Ovary (tissue), 9 donors: Measurements from ENCODE around the gene ENOPH1. TPM values are rescaled to one million over a fixed set of nuclear protein-coding genes. Genes with fewer than 3 reads are reported as not detected.

Source experiments
- DNase-seq, 5 donors: peaks; one replicate each; pipeline ENCODE4 v3.0.0-alpha.2; 2019 to 2020
- H3K27ac ChIP-seq, 2 donors: fragments of 200-600 bp; one replicate each; pipeline versions ENCODE4 v1.5.1 to v1.8.0; 2019 to 2022
- H3K27me3 ChIP-seq: fragments of 200-600 bp; one replicate; pipeline ENCODE4 v1.8.0; 2022
- H3K36me3 ChIP-seq: fragments of 200-600 bp; sonication (generic); one replicate; pipeline ENCODE4 v1.5.1; 2019
- H3K4me1 ChIP-seq: one replicate; pipeline ENCODE4 v1.8.1; 2013; ENCODE audit warnings: mild to moderate bottlenecking, moderate library complexity; ENCODE audit not compliant: insufficient read depth
- H3K4me3 ChIP-seq: fragments of 200-600 bp; sonication (generic); one replicate; pipeline ENCODE4 v1.5.1; 2017
- H3K9me3 ChIP-seq, 2 donors: fragments of 200-600 bp in 1 of 2; sonication (generic) in 1 of 2; one replicate each; pipeline versions ENCODE4 v1.5.1 to v1.8.1; 2013 to 2019; ENCODE audit warnings: mild to moderate bottlenecking in 1 of 2, moderate library complexity in 1 of 2
- EP300 ChIP-seq: sonication (generic); formaldehyde crosslinking; IDR thresholded peaks from one replicate; pipeline ENCODE4 v1.6.1; 2017; ENCODE audit warnings: antibody characterized with exemption
- POLR2A ChIP-seq: fragments of 450-650 bp; IDR thresholded peaks from one replicate; pipeline ENCODE4 v1.6.1; 2017; ENCODE audit warnings: antibody characterized with exemption, mild to moderate bottlenecking, moderate library complexity
- WGBS, 3 donors: extraction: QIAGEN DNeasy Blood & Tissue Kit in 1 of 3; methylation state at CpG; one replicate each; pipeline versions ENCODE4 v1.1.5 to v1.1.7; 2013 to 2017; 5-methylcytosine and 5-hydroxymethylcytosine counted together
- intact Hi-C, 4 donors: fragments of 100-400 bp; cut with DNase I; formaldehyde crosslinking; loops; one replicate each; pipeline versions ENCODE4 v1.11.0 to v1.15.1; 2022 to 2023
- polyA plus RNA-seq, 2 donors: library from polyadenylated mRNA; stranded (reverse); fragments of 200-250 nt in 1 of 2; fragments of 350-450 nt in 1 of 2; fragmentation: Illumina TruSeq in 1 of 2; extraction: RNeasy Lipid Tissue Mini Kit (QIAGEN cat#74804) in 1 of 2; gene quantifications; one replicate each; pipeline ENCODE4 v1.2.3, GENCODE V29; 2013 to 2014
- total RNA-seq, 7 donors: library from RNA; depleted of rRNA in 2 of 7; stranded (reverse); fragments of >200 nt in 2 of 7; fragmentation: NEBNext Ultra II Directional in 3 of 7; extraction: Animal tissue kit (Norgen Biotek cat#: 25700) in 3 of 7; gene quantifications; one replicate each; pipeline versions ENCODE4 v1.1.0 to v1.2.4, GENCODE V29; 2016 to 2023
- TF ChIP-seq, protein P1 (sequence below), 3 donors: fragments of 450-650 bp in 2 of 3; fragments of 200-600 bp in 1 of 3; IDR thresholded peaks; one replicate each; pipeline versions ENCODE4 v1.5.1 to v1.8.0; 2016 to 2022; ENCODE audit warnings: antibody characterized with exemption in 3 of 3, mild to moderate bottlenecking in 1 of 3
- donor health status: DM: no; HTN: no; CAD: no; lungs with moderate emphysema.
- donor health status: DM: no; HTN: no; CAD: no.
- donor health status: Bipolar disorder and iron deficiency.
- donor health status: DM: yes; HTN: yes; CAD: no.
- donor health status: DM: no; HTN: no; CAD: no.
- donor health status: DM: yes; HTN: yes; CAD: no.

The ENOPH1 gene
- total and polyA plus RNA-seq, 9 donors = 16.1 to 34.2 (median 24.1) TPM

DNA sequence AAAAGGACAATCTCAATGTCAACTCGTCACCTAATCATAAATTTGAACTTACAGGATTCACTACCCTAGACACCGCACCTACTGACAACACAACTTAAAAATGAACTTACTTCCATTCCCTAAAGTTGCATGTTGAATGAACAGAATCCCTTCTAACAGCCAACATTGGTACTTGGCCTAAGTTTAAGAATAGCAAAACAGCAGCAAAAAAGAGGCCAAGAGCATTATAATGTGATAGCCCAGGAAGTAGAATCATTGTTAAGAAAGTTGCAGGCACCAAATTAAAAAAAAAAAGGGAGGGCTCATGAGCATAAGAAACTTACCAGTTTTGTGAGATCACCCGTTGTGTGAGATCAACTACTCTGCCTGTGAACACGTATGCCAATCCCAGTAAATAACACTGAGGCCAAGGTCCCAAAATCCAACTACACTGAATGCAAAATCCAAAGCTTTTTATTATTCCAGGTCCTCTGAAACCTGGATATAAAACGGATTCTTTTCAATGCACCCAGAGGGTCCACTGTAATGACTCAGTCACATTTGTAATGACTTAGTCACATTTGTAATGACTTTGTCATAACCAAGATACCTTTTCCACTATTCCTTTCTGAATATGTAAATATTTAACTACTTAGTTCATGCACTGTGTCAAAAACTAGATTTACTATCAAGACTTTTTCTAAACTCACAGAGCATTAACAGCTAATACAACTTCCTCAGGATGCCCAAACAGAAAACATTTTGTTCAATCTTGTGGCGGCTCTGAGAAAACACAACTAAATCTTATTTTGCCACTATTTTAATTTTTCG is 6.9 kb upstream of the ENOPH1 start:
- intact Hi-C loops = no loop called here
- Histone ChIP-seq H3K36me3 (no peaks in the 10 kb centered on the region), H3K4me3 (no peak overlapping the region), H3K27me3 (no peaks in the 10 kb centered on the region), H3K9me3 (no peaks in the 10 kb centered on the region), H3K27ac (no peak overlapping the region), H3K4me1 (peaks cover 4% of the 10 kb centered on the region)
- DNase-seq = no peak
- WGBS, 3 donors = 83 to 86% (median 85%) methylated on average over 7 of the region's 7 CpGs
- TF ChIP-seq POLR2A (no peak), EP300 (no peak)
- TF ChIP-seq, protein P1, sequence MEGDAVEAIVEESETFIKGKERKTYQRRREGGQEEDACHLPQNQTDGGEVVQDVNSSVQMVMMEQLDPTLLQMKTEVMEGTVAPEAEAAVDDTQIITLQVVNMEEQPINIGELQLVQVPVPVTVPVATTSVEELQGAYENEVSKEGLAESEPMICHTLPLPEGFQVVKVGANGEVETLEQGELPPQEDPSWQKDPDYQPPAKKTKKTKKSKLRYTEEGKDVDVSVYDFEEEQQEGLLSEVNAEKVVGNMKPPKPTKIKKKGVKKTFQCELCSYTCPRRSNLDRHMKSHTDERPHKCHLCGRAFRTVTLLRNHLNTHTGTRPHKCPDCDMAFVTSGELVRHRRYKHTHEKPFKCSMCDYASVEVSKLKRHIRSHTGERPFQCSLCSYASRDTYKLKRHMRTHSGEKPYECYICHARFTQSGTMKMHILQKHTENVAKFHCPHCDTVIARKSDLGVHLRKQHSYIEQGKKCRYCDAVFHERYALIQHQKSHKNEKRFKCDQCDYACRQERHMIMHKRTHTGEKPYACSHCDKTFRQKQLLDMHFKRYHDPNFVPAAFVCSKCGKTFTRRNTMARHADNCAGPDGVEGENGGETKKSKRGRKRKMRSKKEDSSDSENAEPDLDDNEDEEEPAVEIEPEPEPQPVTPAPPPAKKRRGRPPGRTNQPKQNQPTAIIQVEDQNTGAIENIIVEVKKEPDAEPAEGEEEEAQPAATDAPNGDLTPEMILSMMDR (IDR thresholded peaks at IDR 0.05) = no peak

- TF ChIP-seq, protein P1 (IDR thresholded peaks at IDR 0.05) = no peak
- TF ChIP-seq EP300 = no peak
- TF ChIP-seq POLR2A = no peak
- Histone ChIP-seq H3K27me3 (no peaks in the 10 kb centered on the region), H3K4me1 (peaks cover 4% of the 10 kb centered on the region), H3K4me3 (no peak overlapping the region), H3K9me3 (no peaks in the 10 kb centered on the region), H3K27ac (no peak overlapping the region), H3K36me3 (no peaks in the 10 kb centered on the region)
- no peak for DNase-seq
- intact Hi-C loops = loop anchor here in 2 of 4 donors (5.0 kb wide), 1 partner anchor 53 kb away; the partner anchor contains the start of gene HNRNPD (in 2 of the 2)
- WGBS, 3 donors = 84 to 87% (median 86%) methylated on average over 10 of the region's 10 CpGs
These were observed 4.9 kb upstream of the ENOPH1 start for GRCh38 chr4:82425478-82425877.

GRCh38 chr4:82428526-82428968 is 1.8 kb upstream of the ENOPH1 start:
- WGBS, 3 donors = 0 to 1% (median 0%) methylated on average over 14 of the region's 14 CpGs
- no peaks in the 10 kb centered on the region for H3K36me3 ChIP-seq
- DNase-seq = no peak
- no peaks in the 10 kb centered on the region for H3K9me3 ChIP-seq
- intact Hi-C loops = loop anchor here in 3 of 4 donors (2.0 to 5.0 kb wide), 2 partner anchors 54 to 56 kb away; partner anchors contain the start of gene HNRNPD (in 2 of the 3)
- no peak for TF ChIP-seq POLR2A
- no peak for TF ChIP-seq EP300
- TF ChIP-seq, protein P1 (IDR thresholded peaks at IDR 0.05) = no peak
- no peaks in the 10 kb centered on the region for H3K27me3 ChIP-seq
- peak overlapping the region; percentile 95 for H3K4me3 ChIP-seq
- peaks cover 6% of the 10 kb centered on the region for H3K4me1 ChIP-seq
- peak overlapping the region; percentile 91 to 94 for H3K27ac ChIP-seq

- TF ChIP-seq POLR2A (peak; percentile 87), EP300 (no peak)
- TF ChIP-seq, protein P1 (IDR thresholded peaks at IDR 0.05) = peak; percentile 93 to 98 (median 98)
- peak overlapping the region; percentile 95 for H3K4me3 ChIP-seq
- WGBS, 3 donors = 0 to 1% (median 1%) methylated on average over 71 to 83 of the region's 83 CpGs
- intact Hi-C loops = loop anchor here (1.0 to 5.0 kb wide), 3 partner anchors 54 to 57 kb away; partner anchors contain the start of gene HNRNPD (in 3 of the 4)
- no peaks in the 10 kb centered on the region for H3K27me3 ChIP-seq
- no peaks in the 10 kb centered on the region for H3K9me3 ChIP-seq
- no peaks in the 10 kb centered on the region for H3K36me3 ChIP-seq
- peak overlapping the region; percentile 91 to 94 for H3K27ac ChIP-seq
- peaks cover 6% of the 10 kb centered on the region for H3K4me1 ChIP-seq
- peak; percentile 92 to 97 (median 94) for DNase-seq
These were observed 1.2 kb upstream of the ENOPH1 start for GRCh38 chr4:82428969-82429727.
